ENCODE results near the gene COX19. TPM values are rescaled to one million over a fixed set of nuclear protein-coding genes. Genes with fewer than 3 reads are reported as not detected.

Gene COX19
- total and polyA plus RNA-seq, 4 donors: 5.6 to 17.0 (median 8.0) TPM

DNA sequence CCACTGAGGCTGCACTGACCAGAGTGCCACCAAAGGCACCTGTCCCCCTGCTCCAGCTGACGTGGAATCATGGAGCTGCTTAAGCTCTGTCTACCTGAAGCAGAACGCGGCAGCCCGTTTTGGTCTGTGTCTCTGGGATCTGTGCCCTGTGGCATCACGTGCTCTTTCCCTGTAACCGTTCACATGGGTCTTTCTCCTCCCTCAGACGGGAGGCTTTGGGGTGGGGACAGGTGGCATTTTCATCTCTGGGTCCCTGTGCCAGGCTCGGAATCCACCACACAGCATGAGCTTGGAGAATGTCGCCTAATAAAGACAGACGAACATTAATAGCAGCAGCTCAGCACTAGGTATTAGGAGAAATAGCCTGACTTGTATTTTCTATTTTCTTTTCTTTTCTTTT, 19.3 kb downstream of the COX19 start:
- DNase-seq (no peak), ATAC-seq (ENCODE audit: insufficient read depth, low FRiP score) (no peak)
- Histone ChIP-seq H3K27me3 (ENCODE audit: control insufficient read depth in 3 of 3, insufficient read depth in 3 of 3, low read length in 2 of 3) (peaks cover 0 to 19% (median 0%) of the 10 kb centered on the region in 3 donors), H3K9me3 (ENCODE audit: control insufficient read depth in 4 of 4, insufficient read depth in 3 of 4, low read length in 3 of 4) (no peaks in the 10 kb centered on the region), H3K36me3 (ENCODE audit: control insufficient read depth in 4 of 4, insufficient read depth in 4 of 4, low read length in 4 of 4) (no peaks in the 10 kb centered on the region), H3K9ac (ENCODE audit: insufficient read depth in 1 of 2, low read length in 2 of 2) (no peak overlapping the region), H3K27ac (ENCODE audit: low read depth in 1 of 2, low read length in 1 of 2) (no peak overlapping the region), H3K4me1 (ENCODE audit: control insufficient read depth in 5 of 5, insufficient read depth in 5 of 5, low read length in 5 of 5) (peaks cover 0 to 8% (median 0%) of the 10 kb centered on the region in 5 donors), H3K4me3 (no peak overlapping the region)
- 90 to 96% methylated on average over 10 of the region's 10 CpGs for WGBS, 2 donors
- TF ChIP-seq, protein P1, sequence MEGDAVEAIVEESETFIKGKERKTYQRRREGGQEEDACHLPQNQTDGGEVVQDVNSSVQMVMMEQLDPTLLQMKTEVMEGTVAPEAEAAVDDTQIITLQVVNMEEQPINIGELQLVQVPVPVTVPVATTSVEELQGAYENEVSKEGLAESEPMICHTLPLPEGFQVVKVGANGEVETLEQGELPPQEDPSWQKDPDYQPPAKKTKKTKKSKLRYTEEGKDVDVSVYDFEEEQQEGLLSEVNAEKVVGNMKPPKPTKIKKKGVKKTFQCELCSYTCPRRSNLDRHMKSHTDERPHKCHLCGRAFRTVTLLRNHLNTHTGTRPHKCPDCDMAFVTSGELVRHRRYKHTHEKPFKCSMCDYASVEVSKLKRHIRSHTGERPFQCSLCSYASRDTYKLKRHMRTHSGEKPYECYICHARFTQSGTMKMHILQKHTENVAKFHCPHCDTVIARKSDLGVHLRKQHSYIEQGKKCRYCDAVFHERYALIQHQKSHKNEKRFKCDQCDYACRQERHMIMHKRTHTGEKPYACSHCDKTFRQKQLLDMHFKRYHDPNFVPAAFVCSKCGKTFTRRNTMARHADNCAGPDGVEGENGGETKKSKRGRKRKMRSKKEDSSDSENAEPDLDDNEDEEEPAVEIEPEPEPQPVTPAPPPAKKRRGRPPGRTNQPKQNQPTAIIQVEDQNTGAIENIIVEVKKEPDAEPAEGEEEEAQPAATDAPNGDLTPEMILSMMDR (IDR thresholded peaks at IDR 0.05; ENCODE audit: control extremely low read depth, extremely low read depth): no peak

DNA sequence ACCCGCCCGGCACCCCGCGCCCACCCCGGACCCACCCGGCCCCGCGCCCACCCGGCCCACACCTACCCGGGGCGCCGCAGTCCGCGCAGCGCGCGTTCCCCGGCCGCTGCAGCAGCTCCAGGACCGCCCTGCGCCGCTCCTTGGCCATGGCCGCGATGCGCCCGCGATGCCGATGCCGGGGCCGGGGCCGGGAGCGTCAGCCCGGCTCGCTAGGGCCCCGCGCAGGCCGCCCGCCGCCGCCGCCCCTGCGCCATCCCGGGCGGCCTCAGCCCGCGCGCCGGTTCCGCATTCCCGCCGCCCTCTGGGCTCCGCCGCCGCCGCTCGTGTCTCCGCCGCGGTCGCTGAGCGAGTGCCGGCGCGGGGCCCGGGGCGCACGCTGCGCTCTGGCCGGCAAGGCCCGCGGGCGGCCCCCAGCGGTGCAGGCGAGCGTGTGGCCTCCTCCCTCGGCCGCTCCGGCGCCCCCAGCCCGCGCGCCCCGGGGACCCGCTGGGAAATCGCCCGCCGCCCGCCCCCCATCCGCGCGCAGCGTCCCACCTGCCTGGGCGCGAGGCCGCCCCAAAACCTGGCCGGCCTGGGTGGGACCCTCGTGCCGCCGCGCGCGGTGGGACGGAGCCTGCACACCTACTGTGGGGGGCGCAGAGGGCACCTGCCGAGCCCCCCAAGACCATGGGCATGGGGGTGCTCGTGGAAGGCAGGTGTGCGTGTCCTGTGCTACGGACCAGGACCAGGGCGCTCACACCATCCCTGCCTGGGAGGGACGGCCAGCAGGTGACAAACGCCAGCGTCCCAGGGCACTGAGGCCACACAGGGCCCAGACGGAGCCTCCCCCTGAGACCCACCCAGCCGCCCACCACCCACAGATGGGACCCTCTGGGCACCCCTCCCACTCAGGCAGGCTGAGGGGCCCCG, 20.8 kb downstream of the COX19 start, which contains the start of gene ADAP1:
Gene ADAP1 (minus strand): TSS at position 351 of the 909 bp plus-strand sequence. CDS start 203 bp downstream, at position 148.
- H3K36me3 ChIP-seq (ENCODE audit: control insufficient read depth in 4 of 4, insufficient read depth in 4 of 4, low read length in 4 of 4): peaks cover 0 to 1% (median 0%) of the 10 kb centered on the region in 4 donors
- H3K9me3 ChIP-seq (ENCODE audit: control insufficient read depth in 4 of 4, insufficient read depth in 3 of 4, low read length in 3 of 4): no peaks in the 10 kb centered on the region
- H3K4me3 ChIP-seq: peak within 1 kb of the TSS; percentile 37
- DNase-seq: peak in 2 of 3 donors; percentile 40 to 64
- no peak within 1 kb of the TSS for H3K9ac ChIP-seq (ENCODE audit: insufficient read depth in 1 of 2, low read length in 2 of 2)
- peaks cover 0 to 8% (median 0%) of the 10 kb centered on the region in 5 donors for H3K4me1 ChIP-seq (ENCODE audit: control insufficient read depth in 5 of 5, insufficient read depth in 5 of 5, low read length in 5 of 5)
- peaks cover 0 to 15% (median 0%) of the 10 kb centered on the region in 3 donors for H3K27me3 ChIP-seq (ENCODE audit: control insufficient read depth in 3 of 3, insufficient read depth in 3 of 3, low read length in 2 of 3)
- peak within 1 kb of the TSS in 1 of 2 donors; percentile 41 for H3K27ac ChIP-seq (ENCODE audit: low read depth in 1 of 2, low read length in 1 of 2)
- WGBS, 2 donors: 9 to 15% methylated on average over 57 to 115 of the region's 115 CpGs
- TF ChIP-seq, protein P1 (IDR thresholded peaks at IDR 0.05; ENCODE audit: control extremely low read depth, extremely low read depth): peak; percentile 22
- peak; percentile 29 for ATAC-seq (ENCODE audit: insufficient read depth, low FRiP score)

DNA sequence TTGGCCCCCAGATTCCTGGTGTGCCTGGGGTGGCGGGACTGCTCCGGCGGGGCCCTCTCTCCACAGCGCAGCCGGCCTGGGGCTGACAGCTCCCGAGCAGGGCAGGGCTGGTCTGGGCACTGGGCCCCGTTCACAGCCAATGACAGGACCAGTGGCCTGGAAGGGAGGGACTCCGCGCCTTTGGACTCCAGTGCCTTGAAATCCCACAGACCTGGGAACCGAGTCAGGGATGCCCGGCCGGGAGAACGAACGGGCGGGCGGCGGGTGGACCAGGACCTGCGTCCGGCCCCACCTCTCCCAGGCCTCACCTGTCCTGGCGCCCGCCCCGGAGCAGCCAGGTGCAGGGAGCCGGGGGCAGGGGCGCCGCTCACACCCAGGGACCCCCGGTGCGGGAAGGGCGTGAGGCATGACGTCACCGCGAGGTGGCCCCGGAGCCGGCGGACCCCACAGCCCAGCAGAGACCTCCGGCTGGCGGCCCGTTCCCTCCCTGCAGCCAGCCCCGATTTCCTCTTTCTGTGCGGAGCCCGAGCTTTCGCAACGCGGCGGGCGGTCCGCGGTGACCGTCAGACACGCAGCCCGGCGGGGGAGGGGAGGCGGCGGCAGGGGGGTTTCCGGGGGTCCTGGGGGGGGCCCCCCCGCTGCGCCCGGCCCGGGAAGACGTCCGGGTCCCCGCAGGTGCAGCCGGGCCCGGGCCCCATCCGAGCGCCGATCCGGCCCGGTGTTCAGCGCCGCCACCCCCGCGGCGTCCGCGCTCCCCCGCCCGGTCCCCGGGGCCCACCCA, 21.6 kb downstream of the COX19 start:
- WGBS, 2 donors: 3 to 9% methylated on average over 39 to 78 of the region's 78 CpGs
- Histone ChIP-seq H3K27ac (ENCODE audit: low read depth in 1 of 2, low read length in 1 of 2) (peak overlapping the region in 1 of 2 donors; percentile 41), H3K36me3 (ENCODE audit: control insufficient read depth in 4 of 4, insufficient read depth in 4 of 4, low read length in 4 of 4) (peaks cover 0 to 1% (median 0%) of the 10 kb centered on the region in 4 donors), H3K4me3 (peak overlapping the region; percentile 33), H3K4me1 (ENCODE audit: control insufficient read depth in 5 of 5, insufficient read depth in 5 of 5, low read length in 5 of 5) (peaks cover 0 to 8% (median 0%) of the 10 kb centered on the region in 5 donors), H3K27me3 (ENCODE audit: control insufficient read depth in 3 of 3, insufficient read depth in 3 of 3, low read length in 2 of 3) (peaks cover 0 to 15% (median 0%) of the 10 kb centered on the region in 3 donors), H3K9me3 (ENCODE audit: control insufficient read depth in 4 of 4, insufficient read depth in 3 of 4, low read length in 3 of 4) (no peaks in the 10 kb centered on the region), H3K9ac (ENCODE audit: insufficient read depth in 1 of 2, low read length in 2 of 2) (no peak overlapping the region)
- TF ChIP-seq, protein P1 (IDR thresholded peaks at IDR 0.05; ENCODE audit: control extremely low read depth, extremely low read depth): no peak
- DNase-seq: peak; percentile 43 to 49 (median 45)
- peak; percentile 64 for ATAC-seq (ENCODE audit: insufficient read depth, low FRiP score)

Data from lung (tissue), 12 donors.